ENCODE results near the gene WSB1. TPM values are rescaled to one million over a fixed set of nuclear protein-coding genes. Genes with fewer than 3 reads are reported as not detected.

Gene WSB1
- total and polyA plus RNA-seq, 9 of the 15 experiments (the other 6 are each of a cell fraction or from before 2014, with no cell fraction given), result 22.8 to 229 (median 81.1) TPM

- TF ChIP-seq HINFP (tag; conservative IDR thresholded peaks at IDR 0.05; ENCODE audit: low read depth) (peak; percentile 60; the same call in 1 of the 2 replicates), HNRNPUL1 (IDR thresholded peaks at IDR 0.05; ENCODE audit: low read length) (no peak), TBL1XR1 (IDR thresholded peaks at IDR 0.05; ENCODE audit: low read length in 2 of 2) (no peak), NR4A1 (CRISPR knock-in tag; IDR thresholded peaks at IDR 0.05) (0 out of 2 replicates have a peak, but pooled peaks have one; percentile 38), NR4A1 (tag; IDR thresholded peaks at IDR 0.05) (0 out of 2 replicates have a peak, but pooled peaks have one; percentile 32), NR0B1 (IDR thresholded peaks at IDR 0.05; ENCODE audit: partially characterized antibody) (no peak), JUN (IDR thresholded peaks at IDR 0.05; ENCODE audit: borderline replicate concordance, low read depth, low read length) (no peak), JUN (CRISPR knock-in tag; IDR thresholded peaks at IDR 0.05; ENCODE audit: borderline replicate concordance) (no peak), ZNF277 (CRISPR knock-in tag; IDR thresholded peaks at IDR 0.05; ENCODE audit: borderline replicate concordance) (no peak), CREB1 (IDR thresholded peaks at IDR 0.05) (peak; percentile 77), CREB1 (CRISPR knock-in tag; IDR thresholded peaks at IDR 0.05) (no peak; the same call in 1 of the 2 replicates), ZBTB9 (CRISPR knock-in tag; IDR thresholded peaks at IDR 0.05) (0 out of 2 replicates have a peak, but pooled peaks have one; percentile 42), ZNF668 (CRISPR knock-in tag; IDR thresholded peaks at IDR 0.05) (peak; percentile 60), HIVEP1 (CRISPR knock-in tag; IDR thresholded peaks at IDR 0.05) (no peak), POLR3G (IDR thresholded peaks at IDR 0.05; ENCODE audit: extremely low read depth, insufficient read length, insufficient replicate concordance) (no peak), POLR3A (IDR thresholded peaks at IDR 0.05; ENCODE audit: borderline replicate concordance, extremely low read depth, insufficient read depth, insufficient read length) (no peak), ZNF766 (CRISPR knock-in tag; conservative IDR thresholded peaks at IDR 0.05) (0 out of 2 replicates have a peak, but pooled peaks have one; percentile 53), CBX8 (IDR thresholded peaks at IDR 0.05; ENCODE audit: borderline replicate concordance, extremely low read depth, low read depth, low read length, poor library complexity, severe bottlenecking) (no peak), THAP12 (CRISPR knock-in tag; IDR thresholded peaks at IDR 0.05) (no peak)
Measured at GRCh38 chr17:27345141-27345904, 51.4 kb downstream of the WSB1 start (continued).
